Breast epithelium (tissue), 4 donors: ENCODE data around the gene HSPA12A. TPM values are rescaled to one million over a fixed set of nuclear protein-coding genes. Genes with fewer than 3 reads are reported as not detected.

Experiments
- DNase-seq, 2 donors: peaks; one replicate each; pipeline ENCODE4 v3.0.0-alpha.2; 2019; ENCODE audit warnings: low spot score in 2 of 2
- H3K27ac ChIP-seq, 2 donors: fragments of 200-600 bp; sonication (generic) in 1 of 2; one replicate each; pipeline ENCODE4 v1.5.1; 2016 to 2019; ENCODE audit warnings: mild to moderate bottlenecking in 1 of 2
- H3K27me3 ChIP-seq, 2 donors: fragments of 200-600 bp; sonication (generic) in 1 of 2; one replicate each; pipeline versions ENCODE4 v1.5.1 to v1.6.0; 2017 to 2019; ENCODE audit warnings: control low read depth in 1 of 2, mild to moderate bottlenecking in 1 of 2
- H3K36me3 ChIP-seq: fragments of 200-600 bp; one replicate; pipeline ENCODE4 v1.5.1; 2019
- H3K4me1 ChIP-seq, 2 donors: fragments of 200-600 bp; sonication (generic); one replicate each; pipeline ENCODE4 v1.5.1; 2016 to 2019; ENCODE audit warnings: control low read depth in 1 of 2
- H3K4me3 ChIP-seq, 3 donors: fragments of 200-600 bp; sonication (generic); 1 replicate in 2 of 3; 2 replicates in 1 of 3; pipeline ENCODE4 v1.5.1; 2016 to 2019; ENCODE audit warnings: mild to moderate bottlenecking in 3 of 3, moderate library complexity in 2 of 3
- H3K9me3 ChIP-seq, 2 donors: fragments of 200-600 bp; sonication (generic) in 1 of 2; one replicate each; pipeline ENCODE4 v1.5.1; 2016 to 2019; ENCODE audit warnings: control low read depth in 1 of 2
- POLR2A ChIP-seq: fragments of 450-650 bp; IDR thresholded peaks from one replicate; pipeline ENCODE4 v1.6.1; 2016; ENCODE audit warnings: antibody characterized with exemption, mild to moderate bottlenecking, moderate library complexity
- POLR2AphosphoS5 ChIP-seq, 3 donors: sonication (generic); formaldehyde crosslinking; IDR thresholded peaks; one replicate each; pipeline ENCODE4 v1.6.1; 2017; ENCODE audit warnings: antibody characterized with exemption in 3 of 3
- intact Hi-C: fragments of 100-400 bp; cut with DNase I; formaldehyde crosslinking; loops from one replicate; pipeline ENCODE4 v1.15.1; 2023; ENCODE audit warnings: low total_unique reads
- total RNA-seq, 3 donors: library from RNA; depleted of rRNA; stranded (reverse); fragments of >200 nt; gene quantifications; one replicate each; pipeline ENCODE4 v1.1.0, GENCODE V29; 2016
- TF ChIP-seq, protein P1 (sequence below), 3 donors: fragments of 450-650 bp; IDR thresholded peaks; one replicate each; pipeline ENCODE4 v1.5.1; 2016 to 2017; ENCODE audit warnings: antibody characterized with exemption in 3 of 3, mild to moderate bottlenecking in 3 of 3, moderate library complexity in 3 of 3

The HSPA12A gene
- 10 to 100 TPM; 13.2 to 23.6 (median 14.2) TPM for total RNA-seq

- no peaks in the 10 kb centered on the region for H3K4me1 ChIP-seq
- H3K36me3 ChIP-seq = no peaks in the 10 kb centered on the region
- H3K9me3 ChIP-seq = no peaks in the 10 kb centered on the region
- TF ChIP-seq POLR2AphosphoS5 (IDR thresholded peaks at IDR 0.05) (peak in 1 of 3 donors; percentile 10), POLR2A (no peak)
- intact Hi-C loops = no loop called here
- peak; percentile 59 to 64 for DNase-seq
- H3K27ac ChIP-seq = peak within 1 kb of the TSS; percentile 83 to 84
- peak within 1 kb of the TSS; percentile 72 to 77 (median 74) for H3K4me3 ChIP-seq
- H3K27me3 ChIP-seq = peaks cover 0 to 9% of the 10 kb centered on the region in 2 donors
These were observed at the start of gene HSPA12A for GRCh38 chr10:116742367-116743265. Gene HSPA12A (minus strand): TSS chr10:116742566. CDS start chr10:116742469, 97 bp downstream.

GRCh38 chr10:116791241-116791640 is 48.9 kb upstream of the HSPA12A start:
- no peaks in the 10 kb centered on the region for H3K36me3 ChIP-seq
- no peaks in the 10 kb centered on the region for H3K9me3 ChIP-seq
- no peaks in the 10 kb centered on the region for H3K4me1 ChIP-seq
- H3K27ac ChIP-seq = no peak overlapping the region
- H3K4me3 ChIP-seq = no peak overlapping the region
- intact Hi-C loops = no loop called here
- no peak for DNase-seq
- H3K27me3 ChIP-seq = peaks cover 0 to 4% of the 10 kb centered on the region in 2 donors
- TF ChIP-seq POLR2AphosphoS5 (IDR thresholded peaks at IDR 0.05) (no peak), POLR2A (no peak)
- TF ChIP-seq, protein P1, sequence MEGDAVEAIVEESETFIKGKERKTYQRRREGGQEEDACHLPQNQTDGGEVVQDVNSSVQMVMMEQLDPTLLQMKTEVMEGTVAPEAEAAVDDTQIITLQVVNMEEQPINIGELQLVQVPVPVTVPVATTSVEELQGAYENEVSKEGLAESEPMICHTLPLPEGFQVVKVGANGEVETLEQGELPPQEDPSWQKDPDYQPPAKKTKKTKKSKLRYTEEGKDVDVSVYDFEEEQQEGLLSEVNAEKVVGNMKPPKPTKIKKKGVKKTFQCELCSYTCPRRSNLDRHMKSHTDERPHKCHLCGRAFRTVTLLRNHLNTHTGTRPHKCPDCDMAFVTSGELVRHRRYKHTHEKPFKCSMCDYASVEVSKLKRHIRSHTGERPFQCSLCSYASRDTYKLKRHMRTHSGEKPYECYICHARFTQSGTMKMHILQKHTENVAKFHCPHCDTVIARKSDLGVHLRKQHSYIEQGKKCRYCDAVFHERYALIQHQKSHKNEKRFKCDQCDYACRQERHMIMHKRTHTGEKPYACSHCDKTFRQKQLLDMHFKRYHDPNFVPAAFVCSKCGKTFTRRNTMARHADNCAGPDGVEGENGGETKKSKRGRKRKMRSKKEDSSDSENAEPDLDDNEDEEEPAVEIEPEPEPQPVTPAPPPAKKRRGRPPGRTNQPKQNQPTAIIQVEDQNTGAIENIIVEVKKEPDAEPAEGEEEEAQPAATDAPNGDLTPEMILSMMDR (IDR thresholded peaks at IDR 0.05) = no peak

- H3K27ac ChIP-seq = no peak overlapping the region
- H3K4me3 ChIP-seq = peak overlapping the region in 2 of 3 donors; percentile 20 to 48
- no peaks in the 10 kb centered on the region for H3K36me3 ChIP-seq
- peaks cover 0 to 3% of the 10 kb centered on the region in 2 donors for H3K27me3 ChIP-seq
- no peak for TF ChIP-seq POLR2A
- TF ChIP-seq, protein P1 (IDR thresholded peaks at IDR 0.05) = peak; percentile 93 to 98 (median 95)
- no peak for TF ChIP-seq POLR2AphosphoS5 (IDR thresholded peaks at IDR 0.05)
- DNase-seq = peak; percentile 62 to 79
- H3K9me3 ChIP-seq = no peaks in the 10 kb centered on the region
- intact Hi-C loops = no loop called here
- no peaks in the 10 kb centered on the region for H3K4me1 ChIP-seq
These were observed 45.7 kb upstream of the HSPA12A start for GRCh38 chr10:116787893-116788665.

- Histone ChIP-seq H3K27ac (no peak overlapping the region), H3K27me3 (peaks cover 0 to 3% of the 10 kb centered on the region in 2 donors), H3K9me3 (no peaks in the 10 kb centered on the region), H3K4me3 (no peak overlapping the region), H3K4me1 (no peaks in the 10 kb centered on the region), H3K36me3 (no peaks in the 10 kb centered on the region)
- TF ChIP-seq, protein P1 (IDR thresholded peaks at IDR 0.05) = no peak
- TF ChIP-seq POLR2AphosphoS5 (IDR thresholded peaks at IDR 0.05) (no peak), POLR2A (no peak)
- no peak for DNase-seq
- intact Hi-C loops = no loop called here
These were observed 44.8 kb upstream of the HSPA12A start for GRCh38 chr10:116787053-116787659.

GRCh38 chr10:116785867-116786266 is 43.5 kb upstream of the HSPA12A start:
- no peak overlapping the region for H3K4me3 ChIP-seq
- intact Hi-C loops = no loop called here
- no peaks in the 10 kb centered on the region for H3K9me3 ChIP-seq
- H3K27me3 ChIP-seq = peaks cover 0 to 3% of the 10 kb centered on the region in 2 donors
- no peaks in the 10 kb centered on the region for H3K36me3 ChIP-seq
- no peak for DNase-seq
- TF ChIP-seq POLR2A (no peak), POLR2AphosphoS5 (IDR thresholded peaks at IDR 0.05) (no peak)
- TF ChIP-seq, protein P1 (IDR thresholded peaks at IDR 0.05) = no peak
- H3K4me1 ChIP-seq = no peaks in the 10 kb centered on the region
- H3K27ac ChIP-seq = no peak overlapping the region
